ENCODE measurements around the gene MAEA.

MAEA gene

DNA sequence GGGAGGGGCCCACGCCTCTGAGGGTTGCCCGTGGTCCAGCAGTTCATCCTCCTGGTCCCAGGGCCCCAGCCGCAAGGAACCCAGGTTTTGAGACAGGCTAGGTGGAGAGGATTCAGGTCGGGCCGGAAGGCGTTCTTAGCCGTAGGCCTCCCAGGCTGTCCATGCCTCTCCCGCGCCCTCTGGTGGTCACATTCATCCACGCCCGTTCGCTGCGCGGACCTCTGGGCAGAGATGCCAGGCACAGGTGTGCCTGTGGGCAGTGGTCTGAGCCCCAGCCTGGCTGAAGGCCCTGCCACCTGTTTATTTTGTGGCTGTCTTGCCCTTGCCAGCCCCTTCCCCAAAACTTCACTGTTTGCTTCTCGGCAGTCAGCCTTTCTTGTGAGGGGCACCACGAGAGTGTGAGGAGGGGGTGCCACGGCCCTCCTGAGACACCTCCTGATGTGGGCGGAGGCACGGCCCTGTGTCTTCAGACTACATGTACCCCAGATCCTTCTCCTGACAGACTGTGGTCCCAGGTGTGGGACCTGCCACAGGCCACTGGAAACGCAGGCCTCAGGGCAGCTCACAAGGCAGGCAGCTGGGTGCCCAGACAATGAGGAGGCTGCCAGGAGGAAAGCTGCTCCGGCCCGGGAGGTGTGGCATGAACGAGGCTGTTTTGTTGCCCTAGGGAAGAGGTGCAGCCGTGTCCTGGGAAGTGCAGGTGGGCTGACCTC, 62.3 kb downstream of the MAEA start:
- H3K36me3 ChIP-seq (ENCODE audit: control insufficient read depth, insufficient read depth, low read length) = peaks cover 47% of the 10 kb centered on the region
- H3K9me3 ChIP-seq (ENCODE audit: control insufficient read depth, insufficient read depth, low read length) = no peaks in the 10 kb centered on the region
- H3K4me1 ChIP-seq (ENCODE audit: control insufficient read depth, insufficient read depth, low read length) = no peaks in the 10 kb centered on the region
- H3K27me3 ChIP-seq (ENCODE audit: control insufficient read depth, insufficient read depth, low read length) = no peaks in the 10 kb centered on the region
- no peak overlapping the region for H3K9ac ChIP-seq (ENCODE audit: low read depth, low read length)
- no peak overlapping the region for H3K4me3 ChIP-seq (ENCODE audit: low read depth, low read length)

DNA sequence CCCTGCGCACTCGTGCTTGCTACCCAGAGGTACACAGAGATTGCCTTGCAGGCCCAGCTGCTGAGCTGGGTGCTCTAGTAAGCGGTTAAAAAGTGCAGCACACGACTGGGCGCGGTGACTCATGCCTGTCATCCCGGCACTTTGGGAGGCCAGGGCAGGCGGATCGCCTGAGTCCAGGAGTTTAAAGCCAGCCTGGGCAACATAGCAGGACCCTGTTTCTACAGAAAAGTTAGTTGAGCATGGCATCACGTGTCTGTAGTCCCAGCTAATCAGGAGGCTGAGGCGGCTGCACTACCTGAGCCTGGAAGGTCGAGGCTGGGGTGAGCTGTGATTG, 62.8 kb downstream of the MAEA start:
- Histone ChIP-seq H3K9me3 (ENCODE audit: control insufficient read depth, insufficient read depth, low read length) (no peaks in the 10 kb centered on the region), H3K4me3 (ENCODE audit: low read depth, low read length) (no peak overlapping the region), H3K27me3 (ENCODE audit: control insufficient read depth, insufficient read depth, low read length) (no peaks in the 10 kb centered on the region), H3K36me3 (ENCODE audit: control insufficient read depth, insufficient read depth, low read length) (peaks cover 48% of the 10 kb centered on the region), H3K4me1 (ENCODE audit: control insufficient read depth, insufficient read depth, low read length) (no peaks in the 10 kb centered on the region), H3K9ac (ENCODE audit: low read depth, low read length) (no peak overlapping the region)

DNA sequence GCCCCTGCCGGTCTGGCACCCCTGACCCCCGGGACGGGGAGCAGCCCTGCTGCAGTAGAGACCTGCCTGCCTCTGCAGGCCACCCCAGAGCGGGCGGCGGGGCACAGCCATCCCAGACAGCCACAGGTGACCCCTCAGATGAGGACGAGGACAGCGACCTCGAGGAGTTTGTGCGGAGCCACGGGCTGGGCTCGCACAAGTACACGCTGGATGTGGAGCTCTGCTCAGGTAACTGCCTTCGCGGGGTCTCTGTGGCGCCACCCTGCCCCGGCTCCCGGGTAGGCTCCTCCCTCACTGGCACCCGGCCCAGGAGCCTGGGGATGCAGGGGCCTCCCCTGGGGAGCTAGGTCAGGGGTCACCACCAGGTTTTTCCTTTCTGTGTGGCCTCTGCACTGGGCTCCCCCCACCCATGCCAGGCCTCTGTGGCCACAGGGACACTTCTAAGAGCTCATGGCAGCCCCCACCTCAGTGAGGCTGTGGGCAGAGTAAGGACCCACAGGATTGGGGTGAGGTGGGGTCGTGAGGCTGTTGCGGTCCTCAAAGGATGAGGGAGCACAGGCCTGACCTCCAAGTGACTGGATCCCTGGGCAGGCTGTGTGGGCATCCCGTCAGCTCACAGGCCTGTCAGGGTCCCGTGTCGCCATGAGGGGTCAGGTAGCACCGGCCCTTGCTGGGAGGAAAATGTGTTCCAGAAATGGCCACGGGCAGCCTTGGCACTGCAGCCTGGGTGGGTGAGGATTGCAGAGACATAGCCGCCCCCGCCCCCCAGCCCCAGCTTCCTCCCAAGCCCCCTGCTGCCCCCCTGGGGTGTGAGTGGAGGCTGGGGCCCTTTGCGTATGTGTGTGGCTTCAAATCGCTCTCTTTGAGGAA, 63.7 kb downstream of the MAEA start:
- Histone ChIP-seq H3K9me3 (ENCODE audit: control insufficient read depth, insufficient read depth, low read length) (no peaks in the 10 kb centered on the region), H3K27me3 (ENCODE audit: control insufficient read depth, insufficient read depth, low read length) (no peaks in the 10 kb centered on the region), H3K4me1 (ENCODE audit: control insufficient read depth, insufficient read depth, low read length) (no peaks in the 10 kb centered on the region), H3K36me3 (ENCODE audit: control insufficient read depth, insufficient read depth, low read length) (peaks cover 55% of the 10 kb centered on the region), H3K4me3 (ENCODE audit: low read depth, low read length) (no peak overlapping the region), H3K9ac (ENCODE audit: low read depth, low read length) (no peak overlapping the region)

DNA sequence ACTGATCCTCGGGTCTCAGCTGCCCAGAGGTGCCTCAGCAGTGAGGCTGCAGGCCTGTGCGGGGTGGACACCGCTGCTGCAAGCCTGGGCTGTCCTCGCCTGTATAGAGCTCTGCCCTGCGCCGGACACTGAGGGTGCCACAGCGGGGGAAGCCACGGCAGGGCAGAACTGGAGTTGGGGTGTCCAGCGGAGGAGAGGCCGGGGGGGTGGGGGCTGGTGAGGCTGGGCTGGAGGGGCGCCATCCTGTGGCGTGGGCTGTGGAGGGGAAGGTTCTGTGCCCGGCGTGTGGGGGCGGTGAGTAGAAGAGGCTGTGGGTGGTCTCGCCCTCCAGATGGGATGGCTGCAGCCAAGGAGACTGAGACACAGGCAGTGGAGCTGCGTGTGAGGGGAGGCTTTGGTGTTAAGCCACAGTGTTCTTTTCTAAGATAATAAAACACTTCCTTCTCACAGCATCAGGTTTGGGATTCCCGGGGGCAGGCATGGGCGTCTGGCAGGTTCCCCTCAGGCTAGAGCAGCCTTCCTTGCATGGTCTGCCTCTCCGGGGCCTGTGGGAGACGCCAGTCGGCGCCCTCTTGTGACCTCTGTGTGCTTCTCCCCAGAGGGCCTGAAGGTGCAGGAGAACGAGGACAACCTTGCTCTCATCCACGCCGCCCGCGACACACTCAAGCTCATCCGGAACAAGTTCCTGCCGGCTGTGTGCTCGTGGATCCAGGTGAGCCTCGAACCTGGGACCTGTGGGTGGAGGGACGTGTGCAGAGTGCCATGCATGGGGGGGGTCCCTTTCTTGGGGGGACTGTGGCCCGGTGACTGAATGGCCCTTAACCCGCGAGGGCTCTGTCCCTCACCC, 64.7 kb downstream of the MAEA start:
- H3K36me3 ChIP-seq (ENCODE audit: control insufficient read depth, insufficient read depth, low read length) = peaks cover 57% of the 10 kb centered on the region
- no peak overlapping the region for H3K9ac ChIP-seq (ENCODE audit: low read depth, low read length)
- H3K4me1 ChIP-seq (ENCODE audit: control insufficient read depth, insufficient read depth, low read length) = no peaks in the 10 kb centered on the region

DNA sequence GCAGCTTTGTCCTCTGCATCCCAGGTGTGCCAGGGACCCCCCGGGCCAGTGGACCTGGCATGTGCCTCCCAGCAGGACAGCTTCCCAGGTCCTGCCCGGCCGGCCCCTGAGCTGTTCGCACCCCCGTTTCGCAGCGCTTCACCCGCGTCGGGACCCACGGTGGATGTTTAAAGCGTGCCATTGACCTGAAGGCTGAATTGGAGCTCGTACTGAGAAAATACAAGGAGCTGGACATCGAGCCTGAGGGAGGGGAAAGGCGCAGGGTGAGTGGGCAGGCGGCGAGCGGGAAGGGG, 65.2 kb downstream of the MAEA start:
- Histone ChIP-seq H3K4me1 (ENCODE audit: control insufficient read depth, insufficient read depth, low read length) (no peaks in the 10 kb centered on the region), H3K36me3 (ENCODE audit: control insufficient read depth, insufficient read depth, low read length) (peaks cover 52% of the 10 kb centered on the region), H3K4me3 (ENCODE audit: low read depth, low read length) (no peak overlapping the region), H3K27me3 (ENCODE audit: control insufficient read depth, insufficient read depth, low read length) (no peaks in the 10 kb centered on the region), H3K9me3 (ENCODE audit: control insufficient read depth, insufficient read depth, low read length) (no peaks in the 10 kb centered on the region), H3K9ac (ENCODE audit: low read depth, low read length) (no peak overlapping the region)

More for the DNA sequence above, 64.7 kb downstream of the MAEA start:
- Histone ChIP-seq H3K9me3 (ENCODE audit: control insufficient read depth, insufficient read depth, low read length) (no peaks in the 10 kb centered on the region), H3K4me3 (ENCODE audit: low read depth, low read length) (no peak overlapping the region), H3K27me3 (ENCODE audit: control insufficient read depth, insufficient read depth, low read length) (no peaks in the 10 kb centered on the region)

DNA sequence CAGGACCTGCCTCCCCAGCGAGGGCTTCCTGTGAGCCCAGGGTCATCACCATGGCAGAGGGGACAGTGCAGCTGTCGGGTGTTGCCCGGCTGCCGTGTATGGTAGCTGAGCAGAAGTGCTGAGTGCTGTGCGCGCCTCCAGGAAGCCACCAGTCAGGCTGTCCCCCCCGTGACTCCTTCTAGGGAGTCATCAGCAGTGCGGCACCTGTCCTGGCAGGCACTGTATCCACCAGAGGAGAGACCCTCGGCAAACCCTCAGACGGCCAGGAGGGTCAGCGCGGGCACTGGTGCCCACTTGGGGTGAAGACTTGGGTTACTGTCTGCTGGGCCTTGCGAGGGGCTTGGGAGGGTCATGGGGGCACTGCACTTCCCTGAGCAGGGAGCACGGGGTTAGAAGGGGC, 65.7 kb downstream of the MAEA start:
- H3K4me3 ChIP-seq (ENCODE audit: low read depth, low read length) = no peak overlapping the region
- no peaks in the 10 kb centered on the region for H3K27me3 ChIP-seq (ENCODE audit: control insufficient read depth, insufficient read depth, low read length)
- H3K9ac ChIP-seq (ENCODE audit: low read depth, low read length) = no peak overlapping the region
- no peaks in the 10 kb centered on the region for H3K9me3 ChIP-seq (ENCODE audit: control insufficient read depth, insufficient read depth, low read length)
- H3K4me1 ChIP-seq (ENCODE audit: control insufficient read depth, insufficient read depth, low read length) = no peaks in the 10 kb centered on the region
- H3K36me3 ChIP-seq (ENCODE audit: control insufficient read depth, insufficient read depth, low read length) = peaks cover 48% of the 10 kb centered on the region

DNA sequence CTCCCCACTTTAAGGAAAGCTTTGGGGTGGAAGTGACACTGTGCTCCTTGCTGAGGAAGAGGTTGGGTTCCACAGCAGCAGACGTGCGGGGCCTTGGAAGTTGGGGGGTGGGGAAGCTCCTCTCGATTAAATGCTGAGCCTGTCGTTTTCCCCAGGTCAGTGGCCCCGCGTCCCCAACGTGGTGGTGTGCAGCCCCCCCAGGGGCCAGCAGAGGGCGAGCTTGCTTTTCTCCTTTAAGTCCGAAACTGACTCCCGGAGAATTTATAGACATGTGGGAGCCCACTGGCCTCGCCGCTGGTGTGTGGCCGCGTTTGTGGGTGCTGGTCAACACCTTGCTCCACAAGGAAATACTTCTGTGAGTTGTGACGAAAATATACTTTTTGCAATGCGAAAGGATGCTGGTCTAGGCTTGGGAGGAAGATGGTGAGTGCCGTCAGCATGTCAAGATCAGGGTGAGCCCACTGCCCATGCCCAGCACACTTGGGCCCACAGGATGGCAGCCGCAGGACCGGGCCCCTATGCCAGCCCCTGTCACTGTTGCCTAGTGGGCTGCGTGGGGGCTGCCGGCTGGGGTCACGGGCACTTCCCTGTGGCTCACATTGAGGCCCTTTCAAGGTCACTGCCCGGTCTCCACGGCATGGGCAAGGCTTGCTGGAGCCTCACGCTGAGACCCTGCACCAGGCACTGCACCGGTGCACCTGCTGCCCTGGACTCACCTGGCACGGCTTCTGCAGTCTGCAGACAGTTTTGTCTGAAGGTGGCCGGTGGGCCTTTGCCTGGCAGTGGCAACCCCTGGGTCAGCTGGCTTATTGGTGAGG, 66.7 kb downstream of the MAEA start:
- peaks cover 43% of the 10 kb centered on the region for H3K36me3 ChIP-seq (ENCODE audit: control insufficient read depth, insufficient read depth, low read length)
- H3K9me3 ChIP-seq (ENCODE audit: control insufficient read depth, insufficient read depth, low read length) = no peaks in the 10 kb centered on the region
- H3K9ac ChIP-seq (ENCODE audit: low read depth, low read length) = no peak overlapping the region
- no peaks in the 10 kb centered on the region for H3K27me3 ChIP-seq (ENCODE audit: control insufficient read depth, insufficient read depth, low read length)
- no peaks in the 10 kb centered on the region for H3K4me1 ChIP-seq (ENCODE audit: control insufficient read depth, insufficient read depth, low read length)
- H3K4me3 ChIP-seq (ENCODE audit: low read depth, low read length) = no peak overlapping the region

DNA sequence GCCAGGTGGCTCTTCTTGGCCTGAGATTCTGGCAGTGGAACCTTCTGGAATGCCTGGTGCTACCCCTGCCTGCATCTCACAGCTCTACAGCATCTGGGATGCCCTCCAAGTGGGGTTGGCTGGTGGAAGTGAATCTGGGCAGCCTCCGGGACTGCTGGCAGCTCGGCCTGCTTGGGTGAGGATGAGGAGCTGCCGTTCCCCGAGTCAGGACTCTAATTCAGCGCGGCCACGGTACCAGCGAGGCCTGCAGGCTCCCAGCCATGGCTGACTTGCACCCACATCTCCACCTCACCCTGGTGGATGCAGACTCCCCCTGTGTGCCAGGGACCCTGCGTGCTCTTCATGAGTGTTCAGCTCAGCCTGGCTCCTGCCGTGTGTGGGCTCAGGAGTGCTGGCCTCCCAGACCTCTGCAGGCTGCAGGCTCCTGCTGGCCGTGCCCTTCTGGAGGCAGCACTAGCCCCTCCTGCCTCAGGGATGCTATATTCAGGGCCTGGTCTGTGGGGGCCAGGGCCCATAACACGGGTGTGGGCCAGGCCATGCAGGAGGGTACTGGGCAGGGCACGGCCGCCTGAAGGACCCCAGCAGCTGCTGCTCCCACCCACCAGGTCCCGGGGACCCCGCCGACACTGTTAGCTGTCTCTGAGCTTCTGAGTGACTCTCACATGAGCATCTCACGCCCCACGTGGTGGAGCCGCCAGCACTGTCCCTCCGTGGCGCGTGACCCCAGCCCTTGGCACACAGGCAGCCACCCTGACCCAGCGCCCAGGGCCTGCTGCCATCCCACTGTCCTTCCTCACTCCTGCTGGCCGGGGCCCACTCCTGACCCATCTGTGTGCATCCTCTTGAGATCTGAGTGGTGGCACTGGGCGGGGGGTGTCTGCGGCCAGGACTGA, 67.9 kb downstream of the MAEA start:
- no peaks in the 10 kb centered on the region for H3K27me3 ChIP-seq (ENCODE audit: control insufficient read depth, insufficient read depth, low read length)
- H3K9me3 ChIP-seq (ENCODE audit: control insufficient read depth, insufficient read depth, low read length) = no peaks in the 10 kb centered on the region
- no peaks in the 10 kb centered on the region for H3K4me1 ChIP-seq (ENCODE audit: control insufficient read depth, insufficient read depth, low read length)
- no peak overlapping the region for H3K4me3 ChIP-seq (ENCODE audit: low read depth, low read length)
- no peak overlapping the region for H3K9ac ChIP-seq (ENCODE audit: low read depth, low read length)
- H3K36me3 ChIP-seq (ENCODE audit: control insufficient read depth, insufficient read depth, low read length) = peaks cover 37% of the 10 kb centered on the region

DNA sequence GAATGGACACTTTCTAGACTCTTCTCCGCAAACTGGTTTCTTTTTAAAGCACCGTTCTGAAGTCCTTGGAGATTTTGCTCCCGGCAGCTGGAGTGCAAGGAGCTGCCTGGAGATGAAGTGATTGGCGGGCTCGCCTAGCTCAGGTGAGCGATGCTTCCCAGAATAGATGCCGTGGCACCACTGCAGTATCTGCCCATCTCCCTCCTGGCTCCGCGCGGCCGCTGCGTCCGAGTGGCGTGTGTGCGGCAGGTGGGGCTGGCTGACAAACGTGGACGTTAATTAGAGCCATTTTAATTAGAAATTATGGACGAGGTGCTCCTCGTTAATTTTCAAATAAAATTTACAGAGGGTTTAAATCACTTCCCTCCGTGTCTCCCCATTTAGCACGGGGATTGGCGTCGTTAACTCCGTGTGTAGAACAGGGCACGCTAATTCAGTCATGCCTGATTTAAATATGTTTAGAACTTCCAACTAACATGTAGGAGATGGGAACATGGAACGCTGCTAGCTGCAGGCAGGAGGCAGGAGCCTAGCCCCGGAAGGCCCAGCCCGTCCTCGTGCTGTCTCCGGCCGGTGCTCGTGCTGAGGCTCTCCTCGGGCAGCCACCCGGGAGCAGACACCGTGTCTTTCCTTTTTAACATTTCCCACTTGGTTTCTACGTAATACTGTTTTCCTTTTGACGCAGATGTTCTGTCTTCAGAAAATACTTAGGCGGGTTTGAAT, 68.9 kb downstream of the MAEA start:
- H3K9me3 ChIP-seq (ENCODE audit: control insufficient read depth, insufficient read depth, low read length) = no peaks in the 10 kb centered on the region
- H3K9ac ChIP-seq (ENCODE audit: low read depth, low read length) = no peak overlapping the region

DNA sequence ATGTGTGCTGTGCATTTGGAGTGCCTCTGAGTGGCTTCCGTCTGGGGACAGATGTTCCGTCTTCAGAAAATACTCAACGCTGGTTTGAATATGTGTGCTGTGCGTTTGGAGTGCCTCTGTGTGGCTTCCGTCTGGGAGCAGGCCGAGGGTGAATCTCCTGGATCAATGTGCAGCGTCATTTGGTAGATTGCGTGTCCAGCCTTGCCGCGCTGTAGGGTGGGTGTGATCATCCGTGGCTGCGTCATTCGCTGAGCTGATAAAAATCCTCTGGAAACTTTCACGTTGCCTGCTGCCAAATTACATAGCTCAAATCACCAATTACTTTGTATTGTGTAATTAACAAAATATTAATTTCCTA, 69.4 kb downstream of the MAEA start:
- H3K9me3 ChIP-seq (ENCODE audit: control insufficient read depth, insufficient read depth, low read length) = no peaks in the 10 kb centered on the region
- H3K27me3 ChIP-seq (ENCODE audit: control insufficient read depth, insufficient read depth, low read length) = no peaks in the 10 kb centered on the region
- H3K9ac ChIP-seq (ENCODE audit: low read depth, low read length) = no peak overlapping the region
- peaks cover 28% of the 10 kb centered on the region for H3K36me3 ChIP-seq (ENCODE audit: control insufficient read depth, insufficient read depth, low read length)
- H3K4me3 ChIP-seq (ENCODE audit: low read depth, low read length) = no peak overlapping the region
- no peaks in the 10 kb centered on the region for H3K4me1 ChIP-seq (ENCODE audit: control insufficient read depth, insufficient read depth, low read length)

More for the DNA sequence above, 68.9 kb downstream of the MAEA start:
- Histone ChIP-seq H3K4me3 (ENCODE audit: low read depth, low read length) (no peak overlapping the region), H3K27me3 (ENCODE audit: control insufficient read depth, insufficient read depth, low read length) (no peaks in the 10 kb centered on the region), H3K36me3 (ENCODE audit: control insufficient read depth, insufficient read depth, low read length) (peaks cover 28% of the 10 kb centered on the region), H3K4me1 (ENCODE audit: control insufficient read depth, insufficient read depth, low read length) (no peaks in the 10 kb centered on the region)
